GM10248 (cell line): Measurements from ENCODE around the gene PSMG2.
A peak's percentile ranks its signal among the peaks of the same experiment; 100 is the strongest.

ENCODE experiments used
- CTCF ChIA-PET: fragments of 300-600 bp; sonication (Branson Sonifier 250); formaldehyde crosslinking; extraction: SDS; loops from one replicate; lab custom pipeline; 2021; ENCODE audit warnings: antibody characterized with exemption; lab: Yijun Ruan, JAX
- POLR2A ChIA-PET: fragments of 350-650 bp; sonication (Branson Sonifier 250); formaldehyde crosslinking; extraction: SDS; loops from one replicate; lab custom pipeline; 2020; ENCODE audit warnings: antibody characterized with exemption; lab: Yijun Ruan, JAX
- DNase-seq: peaks from one replicate; pipeline ENCODE4 v3.0.0; 2012; ENCODE audit errors: extremely low spot score
- CTCF ChIP-seq: IDR thresholded peaks from 2 replicates; pipeline ENCODE4 v1.5.1; 2012; ENCODE audit warnings: mild to moderate bottlenecking, low read depth; ENCODE audit errors: extremely low read depth, missing control alignments, control extremely low read depth

PSMG2 gene

GRCh38 chr18:12741351-12741750, 38.5 kb downstream of the PSMG2 start:
- ChIA-PET POLR2A (no interaction called here), CTCF (interaction anchor here (1.1 to 1.3 kb wide), 2 partner anchors 14 to 18 kb away, joined by 3 to 4 read pairs; no protein-coding TSS in a partner anchor)
- DNase-seq, result no peak

GRCh38 chr18:12742453-12742852, 39.6 kb downstream of the PSMG2 start:
- no peak for TF ChIP-seq CTCF
- POLR2A ChIA-PET, result no interaction called here
- CTCF ChIA-PET, result interaction anchor here (0.7 to 4.9 kb wide), 10 partner anchors 10 to 417 kb away, joined by 3 to 42 read pairs (median 4); no protein-coding TSS in a partner anchor

More at GRCh38 chr18:12741351-12741750, 38.5 kb downstream of the PSMG2 start:
- no peak for TF ChIP-seq CTCF

GRCh38 chr18:12744103-12744502, 41.3 kb downstream of the PSMG2 start:
- CTCF ChIA-PET, result interaction anchor here (0.7 to 4.9 kb wide), 31 partner anchors 8 to 415 kb away, joined by 3 to 42 read pairs (median 4); no protein-coding TSS in a partner anchor
- POLR2A ChIA-PET, result no interaction called here
- DNase-seq, result peak; percentile 68
- peak; percentile 58 for TF ChIP-seq CTCF

More at GRCh38 chr18:12742453-12742852, 39.6 kb downstream of the PSMG2 start:
- DNase-seq, result no peak

GRCh38 chr18:12745095-12745795, 42.4 kb downstream of the PSMG2 start:
- POLR2A ChIA-PET, result no interaction called here
- TF ChIP-seq CTCF, result no peak
- DNase-seq, result no peak
- CTCF ChIA-PET, result interaction anchor here (0.9 to 4.9 kb wide), 20 partner anchors 15 to 413 kb away, joined by 3 to 42 read pairs (median 4); no protein-coding TSS in a partner anchor

- DNase-seq, result no peak
- no peak for TF ChIP-seq CTCF
- CTCF ChIA-PET, result interaction anchor here (0.9 to 6.6 kb wide), 4 partner anchors 21 to 412 kb away, joined by 3 to 39 read pairs (median 5); no protein-coding TSS in a partner anchor
- POLR2A ChIA-PET, result no interaction called here
These were observed 44.9 kb downstream of the PSMG2 start for GRCh38 chr18:12747530-12748315.

GRCh38 chr18:12748671-12749070, 45.8 kb downstream of the PSMG2 start:
- no peak for TF ChIP-seq CTCF
- no peak for DNase-seq
- POLR2A ChIA-PET, result no interaction called here
- CTCF ChIA-PET, result interaction anchor here (0.9 to 6.6 kb wide), 7 partner anchors 11 to 411 kb away, joined by 3 to 39 read pairs (median 4); no protein-coding TSS in a partner anchor
